PC-9 (cell line): ENCODE measurements around the gene NSUN7.

ENCODE experiments used
- EZH2 ChIP-seq: fragments of 200-600 bp; sonication (generic); IDR thresholded peaks from 2 replicates; pipeline ENCODE4 v1.8.0; 2017; ENCODE audit warnings: antibody characterized with exemption, low read depth
- TF ChIP-seq, protein P1 (sequence below): fragments of 200-600 bp; sonication (generic); conservative IDR thresholded peaks from 2 replicates; pipeline ENCODE4 v1.6.1; 2017; ENCODE audit warnings: mixed run types, antibody characterized with exemption, mild to moderate bottlenecking, moderate library complexity

DNA sequence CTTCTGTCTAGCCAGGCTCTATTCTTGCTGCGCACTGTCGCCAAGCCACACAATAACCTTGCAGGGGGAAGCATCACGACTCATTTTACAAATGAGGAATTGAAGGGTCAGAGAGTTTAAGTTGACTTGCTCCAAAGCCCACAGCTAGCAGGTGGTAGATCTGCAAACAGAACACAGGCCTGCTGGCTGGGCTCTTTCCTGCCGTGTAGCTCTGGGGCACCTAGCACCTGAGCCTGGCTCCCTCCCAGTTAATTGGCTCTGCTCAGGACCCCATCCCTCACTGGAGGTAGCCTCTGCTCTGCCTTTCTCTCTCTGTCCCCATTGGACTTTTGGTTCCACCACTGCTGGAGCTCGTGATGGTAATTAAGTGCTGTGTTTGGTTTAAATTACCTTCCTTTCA lies 98.5 kb downstream of the NSUN7 start:
- TF ChIP-seq, protein P1, sequence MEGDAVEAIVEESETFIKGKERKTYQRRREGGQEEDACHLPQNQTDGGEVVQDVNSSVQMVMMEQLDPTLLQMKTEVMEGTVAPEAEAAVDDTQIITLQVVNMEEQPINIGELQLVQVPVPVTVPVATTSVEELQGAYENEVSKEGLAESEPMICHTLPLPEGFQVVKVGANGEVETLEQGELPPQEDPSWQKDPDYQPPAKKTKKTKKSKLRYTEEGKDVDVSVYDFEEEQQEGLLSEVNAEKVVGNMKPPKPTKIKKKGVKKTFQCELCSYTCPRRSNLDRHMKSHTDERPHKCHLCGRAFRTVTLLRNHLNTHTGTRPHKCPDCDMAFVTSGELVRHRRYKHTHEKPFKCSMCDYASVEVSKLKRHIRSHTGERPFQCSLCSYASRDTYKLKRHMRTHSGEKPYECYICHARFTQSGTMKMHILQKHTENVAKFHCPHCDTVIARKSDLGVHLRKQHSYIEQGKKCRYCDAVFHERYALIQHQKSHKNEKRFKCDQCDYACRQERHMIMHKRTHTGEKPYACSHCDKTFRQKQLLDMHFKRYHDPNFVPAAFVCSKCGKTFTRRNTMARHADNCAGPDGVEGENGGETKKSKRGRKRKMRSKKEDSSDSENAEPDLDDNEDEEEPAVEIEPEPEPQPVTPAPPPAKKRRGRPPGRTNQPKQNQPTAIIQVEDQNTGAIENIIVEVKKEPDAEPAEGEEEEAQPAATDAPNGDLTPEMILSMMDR, result no peak
- TF ChIP-seq EZH2, result no peak
